ENCODE results near the gene ALOX5.
A peak's percentile ranks its signal among the peaks of the same experiment; 100 is the strongest.

Gene ALOX5

DNA sequence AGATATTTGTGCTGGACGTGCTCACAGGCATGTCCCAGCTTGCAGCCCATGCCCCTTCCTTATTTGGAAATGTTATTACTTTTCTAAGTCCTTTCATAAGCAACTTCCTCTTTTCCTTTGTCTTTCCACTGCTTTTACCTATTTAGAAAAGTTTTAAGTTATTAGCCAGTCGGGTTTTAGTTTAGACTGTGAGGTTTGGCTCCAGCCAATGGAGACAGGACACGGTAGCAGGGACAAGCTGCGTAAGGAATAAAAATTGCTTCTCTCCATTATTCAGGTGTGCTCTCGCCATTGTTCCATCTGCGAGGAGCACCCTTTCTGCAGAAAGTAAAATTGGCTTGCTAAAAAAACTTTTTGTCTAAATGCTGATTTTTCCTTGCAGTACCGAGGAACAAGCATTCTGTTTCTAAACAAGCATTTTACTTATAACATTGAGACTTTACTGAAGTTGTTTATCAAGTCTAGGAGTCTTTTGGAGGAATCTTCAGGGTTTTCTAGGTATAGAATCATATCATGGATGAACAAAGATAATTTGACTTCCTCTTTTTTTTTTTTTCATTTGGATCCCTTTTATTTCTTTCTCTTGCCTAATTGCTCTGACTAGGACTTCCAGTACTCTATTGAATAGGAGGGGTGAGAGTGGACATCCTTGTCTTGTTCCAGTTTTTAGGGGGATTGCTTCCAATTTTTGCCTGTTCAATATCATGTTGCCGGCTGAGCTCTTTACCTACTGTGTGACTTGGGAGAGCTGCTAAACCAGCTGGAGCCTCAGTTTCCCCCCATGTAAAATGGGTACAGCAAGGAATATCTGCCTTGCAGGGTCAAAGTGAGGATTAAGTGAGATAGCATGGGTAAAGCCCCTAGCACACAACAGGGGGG is 63.8 kb downstream of the ALOX5 start:
- peak; percentile 77 for FAIRE-seq

DNA sequence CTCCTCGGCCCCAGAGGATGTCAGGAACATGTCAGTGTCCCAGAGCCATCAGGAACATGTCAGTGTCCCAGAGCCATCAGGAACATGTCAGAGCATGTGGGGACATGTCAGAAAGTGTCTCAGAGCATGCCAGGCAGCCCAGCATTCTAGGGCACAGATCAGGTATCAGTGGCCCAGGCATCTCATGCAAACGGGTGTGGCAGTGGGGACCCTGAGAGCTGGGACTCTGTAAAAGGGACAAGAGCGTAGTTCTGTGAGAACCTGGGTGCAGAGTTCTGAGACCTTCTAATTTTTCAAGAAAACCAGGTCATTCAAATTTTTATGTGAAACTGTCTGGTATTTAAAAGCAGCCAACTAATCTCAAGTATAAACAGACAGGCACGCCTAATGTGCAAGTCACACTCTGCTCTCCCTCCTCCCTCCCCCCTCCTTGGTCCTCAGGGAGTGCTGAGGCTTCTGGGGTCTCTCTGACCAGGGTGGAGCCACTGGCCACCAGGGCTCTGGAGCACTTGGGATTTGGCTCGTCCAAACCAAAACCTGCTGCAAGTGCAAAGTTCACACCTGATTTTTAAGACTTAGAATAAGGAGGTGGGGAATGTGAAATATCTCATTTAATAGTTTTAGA is 64.6 kb downstream of the ALOX5 start:
- TF ChIP-seq POU2F2 (IDR thresholded peaks at IDR 0.05; ENCODE audit: low read depth, low read length) (no peak), POLR2A (IDR thresholded peaks at IDR 0.05; ENCODE audit: low read depth, low read length) (no peak), POLR2AphosphoS5 (IDR thresholded peaks at IDR 0.05; ENCODE audit: low read depth, low read length) (no peak)
- FAIRE-seq (no peak), DNase-seq (ENCODE audit: insufficient read length, low spot score) (no peak)

More for the DNA sequence above, 63.8 kb downstream of the ALOX5 start:
- no peak for DNase-seq (ENCODE audit: insufficient read length, low spot score)
- TF ChIP-seq SPI1 (IDR thresholded peaks at IDR 0.05; ENCODE audit: low read depth, low read length) (peak; percentile 34; the same call in 1 of the 2 replicates), POLR2A (IDR thresholded peaks at IDR 0.05; ENCODE audit: low read depth, low read length) (no peak), PAX5 (IDR thresholded peaks at IDR 0.05; ENCODE audit: insufficient read depth, low read length, severe bottlenecking) (no peak)

DNA sequence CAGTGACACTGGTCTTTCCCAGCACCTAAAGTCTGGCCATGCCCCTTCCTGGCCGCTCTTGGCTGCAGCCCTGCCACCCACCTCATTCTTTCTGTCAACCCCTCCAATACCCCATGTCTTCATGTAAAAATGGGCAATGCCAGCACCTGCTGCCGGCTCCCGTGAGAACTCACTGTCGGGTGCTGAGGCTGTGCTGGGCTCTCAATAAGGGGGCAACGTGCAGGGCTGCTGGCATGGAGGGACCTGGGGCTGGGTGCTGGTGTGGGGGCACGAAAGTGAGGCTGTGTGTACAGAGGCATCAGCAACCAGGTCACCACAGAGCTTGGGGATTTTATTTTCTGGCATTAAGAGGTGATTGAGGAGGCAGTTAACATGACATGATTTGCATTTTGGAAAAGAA is 65.3 kb downstream of the ALOX5 start:
- DNase-seq (ENCODE audit: insufficient read length, low spot score) (no peak), FAIRE-seq (no peak)
- TF ChIP-seq TAF1 (IDR thresholded peaks at IDR 0.05; ENCODE audit: low read depth, low read length): no peak

DNA sequence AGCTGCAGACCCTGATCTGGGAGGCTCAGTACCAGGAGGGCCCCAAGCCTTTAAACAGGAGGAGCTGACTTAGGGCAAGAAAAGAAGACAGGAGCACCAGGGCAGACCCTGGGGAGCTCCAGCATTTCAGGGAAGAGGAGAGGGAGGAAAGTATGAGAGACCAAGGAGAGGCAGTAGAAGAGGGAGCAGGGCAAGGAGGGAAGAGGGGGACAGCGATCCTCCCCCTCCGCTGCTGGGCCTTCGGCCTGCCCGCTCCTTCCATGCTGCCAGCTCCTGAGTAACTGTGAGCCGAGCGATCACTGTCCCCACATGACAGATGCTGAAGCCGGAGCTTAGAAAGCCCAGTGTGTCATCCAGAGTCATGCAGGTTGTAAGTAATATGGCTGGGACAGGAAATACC is 65.9 kb downstream of the ALOX5 start:
- DNase-seq (ENCODE audit: insufficient read length, low spot score) (no peak), FAIRE-seq (no peak)
- TF ChIP-seq POLR2AphosphoS5 (IDR thresholded peaks at IDR 0.05; ENCODE audit: low read depth, low read length): no peak
- no peak for TF ChIP-seq POLR2A (IDR thresholded peaks at IDR 0.05; ENCODE audit: low read depth, low read length)
- TF ChIP-seq TAF1 (IDR thresholded peaks at IDR 0.05; ENCODE audit: low read depth, low read length): no peak
- no peak for TF ChIP-seq POU2F2 (IDR thresholded peaks at IDR 0.05; ENCODE audit: low read depth, low read length)
- no peak for TF ChIP-seq PAX5 (IDR thresholded peaks at IDR 0.05; ENCODE audit: insufficient read depth, low read length, severe bottlenecking)
- no peak for TF ChIP-seq SPI1 (IDR thresholded peaks at IDR 0.05; ENCODE audit: low read depth, low read length)

DNA sequence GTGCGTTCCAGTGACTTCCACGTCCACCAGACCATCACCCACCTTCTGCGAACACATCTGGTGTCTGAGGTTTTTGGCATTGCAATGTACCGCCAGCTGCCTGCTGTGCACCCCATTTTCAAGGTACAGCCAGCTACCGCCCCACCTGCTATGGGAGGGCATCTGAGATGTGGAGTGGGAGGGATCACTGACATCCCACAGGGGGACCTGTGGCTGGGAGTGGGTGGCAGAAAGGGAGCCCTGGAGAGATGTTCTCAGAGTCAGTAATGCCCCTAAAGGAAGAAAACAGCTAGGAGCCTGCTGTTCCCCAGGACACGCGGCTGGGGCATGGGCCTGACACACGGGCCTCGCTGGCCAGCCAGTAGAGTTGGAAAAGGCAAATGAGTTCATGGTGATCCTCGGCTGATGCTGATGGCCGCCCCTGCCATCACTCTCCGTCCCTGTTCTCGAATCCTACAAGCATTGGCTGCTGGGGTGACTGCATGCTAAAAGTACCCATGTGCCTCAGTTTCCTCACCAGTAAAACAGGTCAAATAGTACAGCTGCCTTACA is 66.6 kb downstream of the ALOX5 start:
- TF ChIP-seq TAF1 (IDR thresholded peaks at IDR 0.05; ENCODE audit: low read depth, low read length): no peak
- no peak for TF ChIP-seq SPI1 (IDR thresholded peaks at IDR 0.05; ENCODE audit: low read depth, low read length)
- no peak for TF ChIP-seq POLR2AphosphoS5 (IDR thresholded peaks at IDR 0.05; ENCODE audit: low read depth, low read length)
- TF ChIP-seq POU2F2 (IDR thresholded peaks at IDR 0.05; ENCODE audit: low read depth, low read length): no peak
- TF ChIP-seq POLR2A (IDR thresholded peaks at IDR 0.05; ENCODE audit: low read depth, low read length): no peak
- TF ChIP-seq PAX5 (IDR thresholded peaks at IDR 0.05; ENCODE audit: insufficient read depth, low read length, severe bottlenecking): no peak
- no peak for DNase-seq (ENCODE audit: insufficient read length, low spot score)
- FAIRE-seq: no peak

DNA sequence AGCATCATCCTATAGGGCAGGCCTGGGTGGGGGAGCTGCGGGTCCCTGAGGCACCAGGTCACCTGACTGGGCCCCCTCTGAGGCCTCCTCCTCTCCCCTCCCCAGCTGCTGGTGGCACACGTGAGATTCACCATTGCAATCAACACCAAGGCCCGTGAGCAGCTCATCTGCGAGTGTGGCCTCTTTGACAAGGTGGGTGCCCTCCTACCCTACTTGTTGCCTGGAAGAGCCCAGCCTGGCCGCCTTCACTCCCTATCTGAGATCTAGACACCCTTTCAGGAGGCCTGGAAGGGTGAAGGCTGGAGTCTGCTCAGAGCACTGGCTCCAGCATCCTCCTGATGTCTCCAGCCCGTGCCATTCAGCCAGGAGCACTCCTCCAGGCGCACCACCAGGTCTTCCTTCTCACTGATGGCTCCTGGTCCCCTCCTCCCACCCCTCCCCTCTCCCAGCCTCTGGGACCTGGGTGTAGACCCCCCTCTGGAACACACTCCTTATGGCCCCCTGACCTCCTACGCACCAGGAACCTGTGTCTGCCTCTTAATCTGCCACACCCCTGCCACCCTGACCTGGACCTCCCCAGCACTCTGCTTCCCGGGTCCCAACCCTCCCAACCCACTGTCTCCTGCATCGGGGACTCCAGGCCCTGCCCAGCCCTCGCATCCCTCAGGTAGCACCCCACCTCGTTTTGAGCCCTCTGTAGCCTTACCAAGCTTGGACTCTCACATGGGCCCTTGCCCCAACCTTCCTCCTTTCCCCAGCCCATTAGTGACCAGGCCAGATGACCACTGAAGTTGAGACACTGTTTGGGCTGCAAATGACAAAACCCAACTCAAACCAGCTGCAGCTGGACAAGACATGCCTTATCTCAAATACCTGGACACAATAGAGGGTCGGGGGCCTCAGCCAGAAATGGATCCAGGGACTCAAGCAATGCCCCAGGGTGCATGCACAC is 67.5 kb downstream of the ALOX5 start:
- DNase-seq (ENCODE audit: insufficient read length, low spot score): no peak
- no peak for TF ChIP-seq TAF1 (IDR thresholded peaks at IDR 0.05; ENCODE audit: low read depth, low read length)
- TF ChIP-seq POLR2AphosphoS5 (IDR thresholded peaks at IDR 0.05; ENCODE audit: low read depth, low read length): no peak
- FAIRE-seq: no peak

DNA sequence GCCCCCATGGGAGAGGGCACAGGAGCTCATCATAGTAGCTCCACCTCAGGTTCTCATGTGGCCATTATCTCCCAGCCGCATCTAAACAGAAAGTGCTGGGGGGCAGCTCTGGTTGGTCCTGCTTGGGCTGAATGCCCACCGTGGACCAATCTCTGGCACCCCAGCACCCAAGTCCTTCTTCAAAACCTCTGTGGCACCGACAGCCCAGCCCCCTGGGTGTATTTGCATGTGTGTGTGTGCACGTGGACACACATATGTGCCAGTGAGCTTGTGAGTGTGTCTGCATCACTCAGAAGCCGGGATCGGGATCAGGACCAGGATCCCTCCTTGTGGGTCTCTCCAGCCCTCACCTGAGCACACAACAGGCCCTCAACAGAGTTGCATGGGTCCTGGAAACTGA is 68.2 kb downstream of the ALOX5 start:
- FAIRE-seq: no peak
- no peak for DNase-seq (ENCODE audit: insufficient read length, low spot score)
- TF ChIP-seq POLR2A (IDR thresholded peaks at IDR 0.05; ENCODE audit: low read depth, low read length): no peak
- no peak for TF ChIP-seq POU2F2 (IDR thresholded peaks at IDR 0.05; ENCODE audit: low read depth, low read length)

DNA sequence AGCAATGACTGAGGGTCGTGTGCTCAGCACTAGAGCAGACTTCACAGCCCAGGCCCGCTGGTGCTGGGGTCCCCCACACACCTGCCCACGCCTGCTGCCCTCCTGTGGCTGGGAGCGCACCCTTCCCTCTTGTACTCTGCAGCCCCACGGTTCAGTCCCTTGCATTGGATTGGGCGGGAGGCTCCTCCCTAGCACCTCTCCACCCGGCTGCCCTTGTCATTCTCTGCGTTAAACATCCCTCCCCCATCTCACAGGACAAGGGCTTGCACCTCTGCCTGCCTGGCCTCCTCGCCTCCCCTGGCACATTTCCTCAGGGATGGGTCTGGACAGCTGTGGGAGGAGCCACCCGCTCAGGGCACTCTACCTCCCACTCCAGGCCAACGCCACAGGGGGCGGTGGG is 68.6 kb downstream of the ALOX5 start:
- FAIRE-seq: no peak
- no peak for DNase-seq (ENCODE audit: insufficient read length, low spot score)
- TF ChIP-seq POLR2A (IDR thresholded peaks at IDR 0.05; ENCODE audit: low read depth, low read length): no peak
- TF ChIP-seq PAX5 (IDR thresholded peaks at IDR 0.05; ENCODE audit: insufficient read depth, low read length, severe bottlenecking): no peak

DNA sequence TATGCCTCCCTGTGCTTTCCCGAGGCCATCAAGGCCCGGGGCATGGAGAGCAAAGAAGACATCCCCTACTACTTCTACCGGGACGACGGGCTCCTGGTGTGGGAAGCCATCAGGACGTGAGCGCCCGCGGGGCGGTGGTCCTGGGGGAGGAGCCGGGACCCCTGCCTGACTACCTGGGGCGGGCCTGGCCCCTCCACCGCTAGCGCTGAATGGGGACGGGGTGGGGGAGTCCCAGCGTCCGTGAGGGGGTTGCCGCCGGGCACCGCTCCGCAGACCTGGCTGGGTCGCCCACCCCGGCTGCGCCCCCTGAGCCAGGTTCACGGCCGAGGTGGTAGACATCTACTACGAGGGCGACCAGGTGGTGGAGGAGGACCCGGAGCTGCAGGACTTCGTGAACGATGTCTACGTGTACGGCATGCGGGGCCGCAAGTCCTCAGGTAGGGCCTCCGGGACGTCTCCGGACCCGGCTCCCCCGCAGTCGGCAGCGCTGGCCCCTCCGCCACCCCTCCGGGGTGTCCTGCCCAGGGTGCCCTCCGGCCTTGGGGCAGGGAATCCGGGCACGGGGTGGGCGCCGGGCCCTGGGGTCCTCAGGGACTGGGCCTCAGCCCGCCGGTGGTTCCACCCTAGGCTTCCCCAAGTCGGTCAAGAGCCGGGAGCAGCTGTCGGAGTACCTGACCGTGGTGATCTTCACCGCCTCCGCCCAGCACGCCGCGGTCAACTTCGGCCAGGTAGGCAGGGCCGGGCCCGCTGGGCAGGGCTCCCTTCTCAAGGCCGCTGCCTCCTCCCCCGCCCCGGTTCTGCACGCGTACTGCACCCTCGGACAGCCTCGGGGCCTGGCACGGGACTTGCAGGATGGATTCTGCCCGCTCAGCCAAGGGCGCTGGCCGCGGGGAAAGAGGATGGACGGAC is 69.3 kb downstream of the ALOX5 start:
- TF ChIP-seq SPI1 (IDR thresholded peaks at IDR 0.05; ENCODE audit: low read depth, low read length) (no peak), TAF1 (IDR thresholded peaks at IDR 0.05; ENCODE audit: low read depth, low read length) (no peak)
- no peak for FAIRE-seq
- DNase-seq (ENCODE audit: insufficient read length, low spot score): no peak
